ENCODE measurements around the gene IRX6.

IRX6 gene

GRCh38 chr16:55367866-55368603 lies 44.0 kb downstream of the IRX6 start:
- no peak for DNase-seq

GRCh38 chr16:55369151-55369550 lies 45.1 kb downstream of the IRX6 start:
- DNase-seq, result no peak

- no peak for DNase-seq
These were observed 46.9 kb downstream of the IRX6 start for GRCh38 chr16:55370762-55371482.

- DNase-seq, result no peak
These were observed 48.9 kb downstream of the IRX6 start for GRCh38 chr16:55372792-55373488.

GRCh38 chr16:55373489-55373832 lies 49.5 kb downstream of the IRX6 start:
- DNase-seq, result no peak

GRCh38 chr16:55376045-55376444 lies 52.0 kb downstream of the IRX6 start:
- no peak for DNase-seq

GRCh38 chr16:55376567-55377167 lies 52.7 kb downstream of the IRX6 start:
- no peak for DNase-seq

- no peak for DNase-seq
These were observed 53.8 kb downstream of the IRX6 start for GRCh38 chr16:55377840-55378239.

- no peak for DNase-seq
These were observed 54.6 kb downstream of the IRX6 start for GRCh38 chr16:55378616-55379015.

- no peak for DNase-seq
These were observed 55.4 kb downstream of the IRX6 start for GRCh38 chr16:55379371-55379770.

GRCh38 chr16:55379876-55380390 lies 55.9 kb downstream of the IRX6 start:
- no peak for DNase-seq
